Transverse colon (tissue), 4 donors: ENCODE measurements around the gene THNSL1.

Experiments used
- POLR2A ChIP-seq: fragments of 450-650 bp; IDR thresholded peaks from one replicate; pipeline ENCODE4 v1.6.1; 2016; ENCODE audit warnings: antibody characterized with exemption, mild to moderate bottlenecking, moderate library complexity
- POLR2AphosphoS5 ChIP-seq, 3 donors: sonication (generic); formaldehyde crosslinking; IDR thresholded peaks; one replicate each; pipeline ENCODE4 v1.6.1; 2016; ENCODE audit warnings: antibody characterized with exemption in 3 of 3
- TF ChIP-seq, protein P1 (sequence below), 5 experiments: fragments of 200-600 bp in 3 of 5; fragments of 450-650 bp in 2 of 5; sonication (generic) in 3 of 5; IDR thresholded peaks; 1 replicate in 2 of 5; 2 replicates in 3 of 5; pipeline ENCODE4 v1.5.1; 2016 to 2017; ENCODE audit warnings: antibody characterized with exemption in 5 of 5, inconsistent platforms in 3 of 5, mild to moderate bottlenecking in 2 of 5, moderate library complexity in 1 of 5

DNA sequence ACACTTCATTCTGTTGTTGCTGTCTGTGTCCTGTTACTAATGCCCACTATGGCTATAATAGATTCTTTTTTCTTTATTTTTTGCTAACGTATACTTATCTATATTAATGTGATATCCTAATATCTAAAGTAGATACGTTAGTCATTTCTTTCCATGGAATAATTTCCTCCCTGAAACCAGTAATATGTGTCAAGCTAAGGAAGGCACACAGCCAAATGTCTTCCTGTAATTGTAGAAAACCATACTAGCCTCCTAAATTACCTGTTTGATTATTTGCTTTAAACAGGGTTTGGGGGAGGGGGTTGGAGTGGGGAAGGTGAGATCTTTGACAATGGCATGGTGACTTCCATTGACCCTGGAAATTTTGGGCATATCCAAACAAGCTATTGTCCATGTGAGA, 56.4 kb downstream of the THNSL1 start:
- no peak for TF ChIP-seq POLR2A
- TF ChIP-seq, protein P1, sequence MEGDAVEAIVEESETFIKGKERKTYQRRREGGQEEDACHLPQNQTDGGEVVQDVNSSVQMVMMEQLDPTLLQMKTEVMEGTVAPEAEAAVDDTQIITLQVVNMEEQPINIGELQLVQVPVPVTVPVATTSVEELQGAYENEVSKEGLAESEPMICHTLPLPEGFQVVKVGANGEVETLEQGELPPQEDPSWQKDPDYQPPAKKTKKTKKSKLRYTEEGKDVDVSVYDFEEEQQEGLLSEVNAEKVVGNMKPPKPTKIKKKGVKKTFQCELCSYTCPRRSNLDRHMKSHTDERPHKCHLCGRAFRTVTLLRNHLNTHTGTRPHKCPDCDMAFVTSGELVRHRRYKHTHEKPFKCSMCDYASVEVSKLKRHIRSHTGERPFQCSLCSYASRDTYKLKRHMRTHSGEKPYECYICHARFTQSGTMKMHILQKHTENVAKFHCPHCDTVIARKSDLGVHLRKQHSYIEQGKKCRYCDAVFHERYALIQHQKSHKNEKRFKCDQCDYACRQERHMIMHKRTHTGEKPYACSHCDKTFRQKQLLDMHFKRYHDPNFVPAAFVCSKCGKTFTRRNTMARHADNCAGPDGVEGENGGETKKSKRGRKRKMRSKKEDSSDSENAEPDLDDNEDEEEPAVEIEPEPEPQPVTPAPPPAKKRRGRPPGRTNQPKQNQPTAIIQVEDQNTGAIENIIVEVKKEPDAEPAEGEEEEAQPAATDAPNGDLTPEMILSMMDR (IDR thresholded peaks at IDR 0.05): no peak
- TF ChIP-seq POLR2AphosphoS5 (IDR thresholded peaks at IDR 0.05): no peak
